HG03432 (cell line): ENCODE data around the gene TCERG1L.

Source experiments
- ATAC-seq: cut with Tn5 transposase; IDR thresholded peaks from one replicate; pipeline ENCODE4 v1.9.1; 2021; ENCODE audit warnings: mild to moderate bottlenecking, moderate library complexity; ENCODE audit not compliant: unreplicated experiment

TCERG1L gene

DNA sequence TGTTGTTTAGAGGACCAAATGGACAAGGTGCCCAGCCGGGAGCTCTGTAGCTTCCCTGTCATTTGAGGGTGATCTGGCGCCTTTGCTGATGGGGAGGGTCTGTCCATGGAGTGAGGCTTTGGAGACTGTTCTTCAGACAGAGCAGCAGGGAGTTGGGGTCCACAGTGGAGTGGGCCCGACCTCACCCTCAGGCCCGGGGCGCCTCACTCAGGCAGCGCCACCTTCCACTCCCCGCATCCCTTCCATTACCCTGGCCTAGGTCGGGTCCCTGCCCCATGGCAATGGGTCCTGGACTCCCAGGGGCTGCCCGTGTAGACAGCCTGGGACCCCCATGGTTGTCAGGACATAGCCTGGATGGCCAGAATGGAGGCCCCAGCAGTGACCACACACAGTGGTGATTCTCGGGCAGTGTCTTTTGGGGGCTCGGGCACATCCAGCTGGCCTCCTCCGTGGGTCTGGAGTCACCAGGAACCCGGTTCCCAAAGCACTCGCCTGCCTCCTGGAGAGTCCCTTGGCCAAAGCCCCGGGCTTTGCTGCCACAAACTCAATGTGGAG is 38.5 kb downstream of the TCERG1L start:
- no peak for ATAC-seq

GRCh38 chr10:131271966-131272365 is 39.6 kb downstream of the TCERG1L start:
- ATAC-seq = no peak

- ATAC-seq = no peak
These were observed 40.2 kb downstream of the TCERG1L start for GRCh38 chr10:131271195-131271880.

- ATAC-seq = no peak
These were observed 40.9 kb downstream of the TCERG1L start for GRCh38 chr10:131270461-131271190.

GRCh38 chr10:131269776-131270460 is 41.6 kb downstream of the TCERG1L start:
- ATAC-seq = no peak

- ATAC-seq = no peak
These were observed 43.8 kb downstream of the TCERG1L start for GRCh38 chr10:131267814-131268095.

GRCh38 chr10:131266936-131267813 is 44.3 kb downstream of the TCERG1L start:
- no peak for ATAC-seq

DNA sequence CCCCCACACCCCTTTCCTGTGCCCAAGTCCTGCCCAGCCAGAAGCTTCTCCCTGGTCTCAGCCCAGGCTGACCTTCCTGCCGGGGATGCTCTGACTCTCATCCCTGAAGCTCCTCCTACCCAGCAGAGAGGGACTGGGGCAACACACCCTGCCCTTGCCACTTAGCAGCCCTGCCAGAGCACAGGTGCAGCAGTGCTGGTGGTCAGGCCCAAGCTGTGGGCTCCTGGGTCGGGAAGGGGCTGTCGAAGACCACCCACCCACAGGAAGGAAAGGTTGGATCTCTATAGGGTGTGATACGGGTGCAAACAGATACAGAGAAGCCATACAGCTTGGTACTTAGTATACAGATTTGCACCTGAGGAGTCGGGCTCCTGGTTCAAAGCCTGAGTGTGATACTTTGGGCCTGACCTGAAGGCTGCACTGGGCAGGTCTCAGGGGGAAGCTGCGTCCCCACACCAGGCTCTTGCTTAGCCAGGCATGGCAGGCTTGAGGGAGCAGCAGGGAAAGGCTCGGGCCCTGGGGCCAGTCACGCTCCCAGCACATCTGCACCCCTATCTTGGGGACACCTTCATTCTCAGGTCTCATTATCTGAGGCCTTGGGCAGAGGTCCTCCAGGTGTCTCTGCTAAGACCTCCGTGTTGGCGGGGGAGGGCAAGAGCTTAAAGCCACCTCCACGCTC is 47.3 kb downstream of the TCERG1L start:
- no peak for ATAC-seq

GRCh38 chr10:131261890-131262475 is 49.5 kb downstream of the TCERG1L start:
- ATAC-seq = no peak

DNA sequence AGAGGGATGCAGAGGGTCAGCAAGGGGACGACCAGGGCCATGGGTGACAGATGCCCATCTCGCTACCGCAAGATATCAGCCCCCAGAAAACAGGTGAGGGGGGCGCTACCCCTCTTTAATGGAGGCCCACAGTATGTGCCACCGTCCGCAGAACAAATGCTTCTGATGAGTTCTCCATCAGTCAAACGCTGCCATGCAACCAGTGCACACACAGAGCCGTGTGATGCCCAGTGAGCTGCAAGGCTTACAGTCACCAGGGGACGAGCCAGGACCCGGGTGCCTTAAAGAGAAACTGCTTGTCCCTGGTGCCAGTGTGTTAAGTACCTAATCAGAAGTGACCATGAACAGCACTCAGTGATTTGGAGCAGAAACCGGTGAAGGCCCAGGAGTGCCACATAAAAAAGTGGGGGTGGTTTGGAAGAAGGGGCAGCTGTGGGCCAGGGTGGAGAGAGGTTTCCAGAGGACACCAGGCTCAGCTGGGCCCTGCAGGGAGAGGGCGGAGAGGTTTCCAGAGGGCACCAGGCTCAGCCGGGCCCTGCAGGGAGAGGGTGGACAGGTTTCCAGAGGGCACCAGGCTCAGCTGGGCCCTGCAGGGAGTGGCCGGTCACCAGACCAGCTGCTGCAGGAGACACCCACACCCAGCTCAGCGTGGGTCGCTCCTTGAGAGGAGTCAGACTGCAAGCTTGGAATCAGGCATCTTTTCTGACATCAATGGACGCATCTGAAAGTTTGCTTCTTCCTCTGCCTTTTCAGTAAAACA is 50.9 kb downstream of the TCERG1L start:
- no peak for ATAC-seq

DNA sequence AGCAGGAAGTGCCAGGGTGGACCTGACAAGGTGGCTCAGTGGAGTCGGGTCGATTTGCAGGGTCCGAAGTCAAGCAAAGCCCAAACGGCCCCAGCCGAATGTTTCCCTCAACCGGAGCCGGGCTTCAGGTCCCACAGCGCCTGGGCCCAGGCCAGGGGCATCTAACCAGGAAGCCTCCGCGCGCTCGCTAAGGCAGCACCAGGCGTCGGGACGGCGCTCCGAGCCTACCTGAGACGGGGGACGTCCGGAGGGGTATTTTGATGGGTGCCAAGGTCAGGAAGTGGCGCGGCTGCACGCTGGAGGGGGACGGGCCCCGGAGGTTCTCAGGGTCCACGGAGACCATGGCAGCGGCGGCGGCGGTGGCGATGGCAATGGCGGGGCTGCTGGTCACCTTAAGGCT is 51.5 kb downstream of the TCERG1L start:
- ATAC-seq = no peak

DNA sequence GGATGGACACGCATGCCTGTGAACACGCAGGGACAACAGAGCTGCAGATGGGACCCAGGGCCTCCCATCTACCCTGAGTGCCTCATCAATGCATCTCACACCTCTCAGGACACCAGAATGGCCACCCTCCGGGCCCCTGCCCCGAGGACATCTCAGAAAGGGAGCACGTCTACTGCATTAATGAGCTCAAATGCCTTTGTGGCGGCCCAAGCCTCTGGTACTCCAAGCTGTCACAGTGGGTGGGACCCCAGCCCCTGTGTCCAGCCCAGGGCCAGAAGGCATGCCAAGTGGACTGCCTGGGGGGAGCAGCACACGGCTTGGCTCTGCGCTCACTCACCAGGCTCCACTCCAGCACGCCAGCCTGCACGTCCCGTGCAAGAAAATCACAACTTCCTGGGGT is 52.0 kb downstream of the TCERG1L start:
- ATAC-seq = no peak

- ATAC-seq = no peak
These were observed 53.3 kb downstream of the TCERG1L start for GRCh38 chr10:131258256-131258655.

- no peak for ATAC-seq
These were observed 54.5 kb downstream of the TCERG1L start for GRCh38 chr10:131257027-131257426.

GRCh38 chr10:131254859-131255252 is 56.7 kb downstream of the TCERG1L start:
- ATAC-seq = no peak

DNA sequence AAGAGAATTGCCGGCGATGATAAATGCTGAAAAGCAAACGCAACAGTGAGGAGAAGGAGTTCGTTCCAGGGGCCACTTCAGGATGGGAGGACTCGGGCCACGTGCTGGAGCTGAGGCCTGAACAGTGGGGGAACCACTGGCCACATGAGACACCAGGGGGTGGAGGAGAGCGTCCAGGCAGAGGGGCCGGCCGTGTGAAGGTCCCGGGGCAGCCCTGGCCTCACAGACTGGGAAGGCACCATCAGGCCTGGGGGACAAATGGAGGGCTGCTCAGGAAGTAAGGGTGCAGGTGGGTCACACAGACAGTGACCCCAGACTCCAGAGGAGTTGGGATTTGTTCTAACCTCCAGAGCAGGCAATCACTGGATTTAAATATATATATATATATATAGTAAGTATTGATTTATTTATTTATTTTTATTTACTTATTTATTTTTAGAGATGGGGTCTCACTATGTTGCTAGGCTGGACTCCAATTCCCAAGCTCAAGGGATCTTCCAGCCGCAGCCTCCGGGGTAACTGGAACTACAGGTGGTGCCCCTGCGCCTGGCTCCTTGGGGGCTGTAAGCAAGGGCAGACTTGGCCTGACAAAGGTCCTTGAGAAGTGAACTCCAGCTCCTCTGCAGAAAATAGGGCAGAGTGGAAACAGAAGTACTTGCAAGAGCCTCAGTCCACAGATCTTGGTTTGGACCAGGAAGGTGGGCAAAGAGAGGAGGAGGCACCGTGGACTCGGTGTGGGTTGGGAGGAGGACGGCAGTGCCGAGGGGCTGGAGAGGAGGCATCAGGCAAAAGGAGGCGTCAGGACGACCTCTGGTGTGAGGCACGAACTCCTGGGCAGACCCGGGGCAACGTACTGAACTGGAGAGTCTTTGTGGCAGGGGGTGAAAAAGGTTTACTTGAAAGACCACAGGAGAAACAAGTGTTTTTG is 57.3 kb downstream of the TCERG1L start:
- no peak for ATAC-seq

DNA sequence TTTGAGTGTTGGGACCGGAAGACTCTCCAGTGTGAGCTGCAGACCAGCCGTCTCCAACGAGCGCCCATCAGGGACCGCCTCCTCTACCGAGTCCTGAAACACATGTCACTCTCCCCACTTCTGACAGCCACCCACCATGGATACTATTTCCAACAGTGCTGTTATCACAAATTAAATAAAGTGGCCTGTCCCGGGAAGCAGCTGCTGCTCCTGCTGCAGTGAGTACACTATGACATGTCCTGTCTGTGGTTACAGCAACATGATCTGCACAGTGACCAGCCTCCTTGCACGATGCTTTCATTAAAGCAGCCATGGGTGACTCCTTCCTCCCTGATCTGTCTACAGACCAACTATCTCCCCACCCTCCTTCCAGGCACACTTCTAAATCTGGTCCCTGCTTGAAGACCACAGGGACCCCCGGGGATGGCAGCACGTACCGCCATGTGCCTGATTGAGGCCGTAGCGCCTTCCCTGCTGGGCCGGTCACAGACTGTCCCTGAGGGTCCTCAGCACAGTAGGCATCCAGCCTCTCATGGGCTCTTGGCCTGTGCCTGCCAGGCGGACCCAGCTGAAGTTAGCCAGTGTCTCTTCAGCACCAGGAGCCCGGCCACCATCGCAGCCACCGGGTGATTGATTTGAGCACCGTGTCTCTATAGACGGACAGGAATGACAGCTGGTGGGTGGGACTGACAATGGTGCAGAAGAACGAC is 58.8 kb downstream of the TCERG1L start:
- ATAC-seq = no peak

DNA sequence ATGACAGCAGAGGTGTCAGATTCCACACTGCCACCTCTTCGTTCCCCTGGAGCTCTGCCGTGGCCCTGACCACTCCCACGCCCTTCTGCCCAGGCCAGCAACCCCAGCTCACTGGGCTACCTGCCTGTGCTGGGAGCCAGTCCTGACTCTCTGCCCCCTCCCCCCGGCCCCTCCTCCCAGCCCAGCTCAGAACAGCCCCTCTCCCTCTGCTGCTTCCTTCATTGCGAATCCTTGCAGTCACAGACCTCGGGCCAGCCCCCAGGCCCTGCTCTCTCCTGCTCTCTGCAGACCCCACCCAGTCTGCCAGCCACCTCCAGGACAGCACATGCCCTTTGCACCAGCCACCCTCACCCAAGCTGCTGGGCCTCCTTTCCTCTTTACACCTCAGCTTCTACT is 60.4 kb downstream of the TCERG1L start:
- ATAC-seq = no peak
